Lower leg skin (tissue), 3 donors: ENCODE data around the gene C9orf50.

ENCODE experiments used
- CTCF ChIP-seq, 3 donors: fragments of 450-650 bp; IDR thresholded peaks; one replicate each; pipeline ENCODE4 v1.5.1; 2016; ENCODE audit warnings: antibody characterized with exemption in 3 of 3, mild to moderate bottlenecking in 3 of 3, moderate library complexity in 2 of 3
- POLR2A ChIP-seq, 2 donors: fragments of 450-650 bp; IDR thresholded peaks; one replicate each; pipeline ENCODE4 v1.6.1; 2016 to 2017; ENCODE audit warnings: antibody characterized with exemption in 2 of 2, mild to moderate bottlenecking in 1 of 2, moderate library complexity in 1 of 2

GRCh38 chr9:129570450-129571297, 50.2 kb downstream of the C9orf50 start:
- TF ChIP-seq CTCF (IDR thresholded peaks at IDR 0.05) (no peak), POLR2A (IDR thresholded peaks at IDR 0.05) (no peak)
